Superior temporal gyrus (tissue), 1 donor: Measurements from ENCODE around the gene MAD2L2.

Experiments
- DNase-seq: peaks from one replicate; pipeline ENCODE4 v3.0.0-alpha.2; 2016; ENCODE audit errors: extremely low spot score

Gene MAD2L2

GRCh38 chr1:11629184-11630016 lies 51.5 kb downstream of the MAD2L2 start:
- DNase-seq: no peak

GRCh38 chr1:11628767-11629166 lies 52.2 kb downstream of the MAD2L2 start:
- no peak for DNase-seq

GRCh38 chr1:11626551-11626950 lies 54.4 kb downstream of the MAD2L2 start:
- no peak for DNase-seq
